GM21723 (cell line): ENCODE measurements around the gene CUX1.

ENCODE experiments used
- ATAC-seq: cut with Tn5 transposase; IDR thresholded peaks from one replicate; pipeline ENCODE4 v1.9.1; 2021; ENCODE audit warnings: mild to moderate bottlenecking, moderate library complexity; ENCODE audit not compliant: unreplicated experiment

CUX1 gene

DNA sequence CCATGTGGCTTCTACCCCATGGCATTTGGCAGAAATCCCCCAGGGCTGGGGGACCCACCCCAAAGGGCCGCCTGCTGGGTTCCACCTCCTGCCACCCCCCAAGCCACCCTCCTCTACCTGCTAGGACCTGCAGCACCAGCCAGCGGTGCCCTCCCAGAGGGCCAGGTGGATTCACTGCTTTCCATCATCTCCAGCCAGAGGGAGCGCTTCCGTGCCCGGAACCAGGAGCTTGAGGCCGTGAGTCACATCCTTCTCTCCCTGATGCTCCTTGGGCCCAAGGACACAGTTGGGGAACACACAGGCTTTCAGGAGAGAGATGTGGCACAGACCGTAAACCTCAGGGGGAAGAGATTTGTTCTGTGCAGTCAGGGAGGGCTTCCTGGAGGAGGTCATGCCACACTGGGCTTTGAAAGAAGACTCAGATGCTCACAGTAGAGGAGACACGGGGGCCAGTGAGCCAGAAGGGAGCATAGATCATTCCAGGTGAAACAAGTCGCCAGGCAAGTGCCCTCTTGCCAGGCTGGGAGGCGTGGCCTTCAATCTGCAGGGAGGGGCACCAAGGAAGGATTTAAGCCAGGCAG is 457.8 kb downstream of the CUX1 start:
- ATAC-seq, result no peak

DNA sequence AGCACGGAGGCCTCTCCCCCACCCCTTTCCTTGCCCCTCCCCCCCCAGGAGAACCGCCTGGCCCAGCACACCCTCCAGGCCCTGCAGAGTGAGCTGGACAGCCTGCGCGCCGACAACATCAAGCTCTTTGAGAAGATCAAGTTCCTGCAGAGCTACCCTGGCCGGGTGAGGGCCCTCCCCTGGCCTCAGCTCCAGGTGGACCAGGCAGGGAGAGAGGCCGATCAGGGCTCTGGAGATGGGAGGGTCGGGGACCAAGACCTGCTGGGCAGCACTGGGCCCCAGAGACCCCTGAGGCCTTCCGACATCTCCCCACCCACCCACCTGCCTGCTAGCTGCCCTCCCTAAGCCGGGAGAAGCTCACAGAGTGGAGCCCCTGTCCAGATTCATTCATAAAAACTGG is 460.5 kb downstream of the CUX1 start:
- no peak for ATAC-seq

DNA sequence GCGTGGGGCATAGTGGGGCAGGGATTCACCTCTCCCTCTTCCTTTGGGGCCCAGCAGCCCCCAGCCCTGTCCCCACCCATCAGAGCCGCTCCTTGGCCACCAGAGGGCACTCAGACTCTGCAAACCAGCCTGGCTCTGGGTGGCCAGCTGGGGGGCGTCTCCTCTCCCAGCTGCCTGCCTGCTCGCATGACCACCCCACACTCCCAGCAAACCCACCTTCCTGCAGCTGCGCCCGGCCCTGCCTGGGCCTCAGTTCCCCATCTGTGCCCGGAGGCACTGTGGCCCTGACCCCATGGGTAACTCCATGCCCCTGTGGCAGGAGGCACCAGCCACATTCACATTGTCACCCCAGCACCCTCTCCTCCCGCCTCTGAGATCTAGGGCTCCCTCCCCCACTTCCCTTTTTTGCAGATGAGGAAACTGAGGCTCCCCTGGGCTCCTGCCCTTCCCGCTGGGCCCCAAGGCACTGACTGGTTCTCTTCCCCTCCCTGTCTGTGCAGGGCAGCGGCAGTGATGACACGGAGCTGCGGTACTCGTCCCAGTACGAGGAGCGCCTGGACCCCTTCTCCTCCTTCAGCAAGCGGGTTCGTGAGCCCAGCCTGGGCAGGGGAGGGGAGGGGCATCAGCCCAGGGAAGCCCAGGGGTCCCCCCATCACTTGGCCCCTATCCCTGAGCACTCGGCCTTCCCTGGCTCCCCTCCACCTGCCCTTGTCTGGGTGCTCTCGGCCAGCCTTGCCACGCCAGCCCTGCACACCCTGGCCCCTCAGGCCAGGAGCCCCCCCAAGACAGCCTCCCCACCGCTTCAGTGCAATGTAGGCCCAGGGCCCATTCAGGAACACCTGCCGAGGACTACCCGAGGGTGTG is 462.3 kb downstream of the CUX1 start:
- peak; percentile 74 for ATAC-seq

DNA sequence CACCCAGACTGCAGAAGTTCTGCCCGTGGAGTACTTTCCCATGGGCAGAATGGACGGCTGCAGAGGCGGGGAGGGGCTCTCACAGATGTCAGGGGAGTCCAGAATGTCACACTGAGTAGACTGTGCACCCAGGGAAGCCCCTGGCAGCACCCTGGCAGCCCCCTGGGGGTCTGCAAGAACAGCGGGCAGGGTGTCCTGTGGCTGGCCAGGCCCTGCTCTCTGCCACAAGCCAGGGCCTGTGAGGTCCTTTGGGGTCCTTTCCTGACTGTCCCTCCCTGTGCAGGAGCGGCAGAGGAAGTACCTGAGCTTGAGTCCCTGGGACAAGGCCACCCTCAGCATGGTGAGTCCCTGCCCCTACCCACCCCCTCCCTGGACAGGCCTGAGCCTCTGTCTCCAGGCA is 463.1 kb downstream of the CUX1 start:
- ATAC-seq, result no peak

DNA sequence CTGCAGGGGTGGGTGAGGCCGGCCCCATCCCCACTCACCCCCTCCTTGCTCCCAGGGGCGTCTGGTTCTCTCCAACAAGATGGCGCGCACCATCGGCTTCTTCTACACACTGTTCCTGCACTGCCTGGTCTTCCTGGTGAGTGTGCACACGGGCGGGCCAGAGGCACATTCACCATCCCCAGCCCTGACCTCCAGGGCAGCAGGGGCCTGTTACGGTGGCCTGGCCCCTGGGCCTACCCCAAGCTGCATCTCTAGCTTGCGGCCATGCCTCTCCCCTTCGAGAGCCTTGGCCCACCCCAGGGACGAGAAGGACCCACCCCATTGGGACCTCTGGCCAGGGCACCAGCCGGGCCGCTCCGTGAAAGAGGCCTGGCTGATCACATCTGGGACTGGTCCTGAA is 464.4 kb downstream of the CUX1 start:
- ATAC-seq, result no peak

DNA sequence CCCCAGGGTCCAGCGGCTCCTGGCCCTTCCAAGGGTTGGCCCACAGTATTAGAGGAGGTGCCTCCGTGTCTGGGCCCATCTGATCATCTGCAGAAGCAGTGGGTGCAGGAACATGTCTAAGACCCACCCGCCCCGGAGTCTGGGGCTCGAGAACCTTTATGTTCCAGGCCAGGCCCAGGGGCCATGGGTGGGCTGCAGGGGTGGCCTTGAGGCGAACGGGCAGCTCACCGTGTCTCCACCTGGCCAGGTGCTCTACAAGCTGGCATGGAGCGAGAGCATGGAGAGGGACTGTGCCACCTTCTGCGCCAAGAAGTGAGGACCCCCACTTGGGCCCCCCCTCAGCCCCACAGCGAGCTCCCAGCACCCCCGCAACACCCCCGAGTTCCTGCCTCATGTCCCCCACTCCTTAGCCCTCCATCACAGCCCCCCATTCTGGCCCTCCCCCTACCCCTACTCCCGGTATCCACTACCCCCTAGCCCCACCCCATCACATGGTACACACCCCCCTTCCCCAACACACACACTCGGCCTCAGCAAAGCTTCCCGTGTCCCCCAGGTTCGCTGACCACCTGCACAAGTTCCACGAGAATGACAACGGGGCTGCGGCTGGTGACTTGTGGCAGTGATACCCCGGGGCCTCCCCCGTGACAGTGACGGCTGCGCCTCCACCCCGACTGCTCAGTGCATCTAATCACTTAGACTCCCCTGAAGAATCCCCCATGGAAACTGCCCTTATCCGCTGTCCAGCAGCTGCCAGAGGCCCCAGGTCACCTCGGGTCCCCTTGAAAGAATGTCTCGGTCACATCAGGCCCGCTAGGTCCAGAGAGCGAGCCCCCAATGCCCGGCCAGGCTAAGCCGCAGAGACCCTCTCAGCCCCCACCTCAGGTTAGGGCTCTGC is 465.3 kb downstream of the CUX1 start:
- no peak for ATAC-seq

DNA sequence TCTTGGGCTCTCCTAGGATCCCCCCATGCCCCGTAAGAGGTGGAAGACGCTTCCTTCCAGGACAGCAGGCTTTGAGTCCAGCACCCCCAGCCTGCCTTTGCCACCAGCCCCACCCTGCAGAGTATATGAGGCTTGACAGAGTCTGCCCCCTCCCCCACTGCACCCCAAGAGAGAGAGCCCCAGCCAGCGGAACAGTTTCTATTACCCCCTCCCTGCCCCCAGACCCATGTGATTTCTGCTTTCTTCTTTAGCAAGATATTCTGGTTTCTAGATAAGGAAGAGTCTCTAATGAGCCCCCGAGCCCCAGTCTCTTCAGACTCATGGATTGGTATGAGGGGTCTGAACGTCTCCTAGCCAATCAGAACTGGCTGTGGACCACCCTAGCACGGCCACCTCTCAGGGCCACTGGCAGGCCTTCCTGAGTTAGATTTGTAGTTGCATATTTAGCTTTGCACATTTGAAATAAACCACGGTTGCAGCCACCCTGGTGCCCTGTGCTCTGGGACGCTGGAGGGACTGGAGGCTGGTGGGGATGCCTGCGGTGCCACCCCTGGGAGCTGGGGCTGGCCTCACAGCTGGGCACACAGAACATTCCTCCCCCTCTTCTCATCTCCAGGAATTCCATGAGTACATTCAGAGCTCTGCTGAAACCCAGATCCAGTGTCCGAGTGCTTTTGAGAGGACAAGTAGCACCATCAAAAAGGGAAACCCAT is 466.2 kb downstream of the CUX1 start:
- ATAC-seq, result no peak

DNA sequence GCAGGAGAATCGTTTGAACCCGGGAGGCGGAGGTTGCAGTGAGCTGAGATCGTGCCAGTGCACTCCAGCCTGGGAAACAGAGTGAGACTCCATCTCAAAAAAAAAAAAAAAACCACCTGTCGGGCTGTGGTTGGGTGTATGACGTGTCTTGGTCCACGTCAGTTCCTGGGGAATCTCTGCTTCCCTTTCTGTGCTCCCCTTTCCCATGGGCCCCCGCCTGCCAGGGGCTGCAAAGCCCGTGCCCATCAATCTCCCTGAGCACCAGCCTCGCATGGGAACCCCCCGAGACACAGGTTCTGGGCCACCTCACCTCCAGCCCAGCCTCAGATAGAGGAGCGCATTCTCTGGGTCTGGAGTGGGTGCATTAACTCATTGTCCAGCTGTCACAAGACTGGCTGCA is 467.0 kb downstream of the CUX1 start:
- ATAC-seq, result no peak

DNA sequence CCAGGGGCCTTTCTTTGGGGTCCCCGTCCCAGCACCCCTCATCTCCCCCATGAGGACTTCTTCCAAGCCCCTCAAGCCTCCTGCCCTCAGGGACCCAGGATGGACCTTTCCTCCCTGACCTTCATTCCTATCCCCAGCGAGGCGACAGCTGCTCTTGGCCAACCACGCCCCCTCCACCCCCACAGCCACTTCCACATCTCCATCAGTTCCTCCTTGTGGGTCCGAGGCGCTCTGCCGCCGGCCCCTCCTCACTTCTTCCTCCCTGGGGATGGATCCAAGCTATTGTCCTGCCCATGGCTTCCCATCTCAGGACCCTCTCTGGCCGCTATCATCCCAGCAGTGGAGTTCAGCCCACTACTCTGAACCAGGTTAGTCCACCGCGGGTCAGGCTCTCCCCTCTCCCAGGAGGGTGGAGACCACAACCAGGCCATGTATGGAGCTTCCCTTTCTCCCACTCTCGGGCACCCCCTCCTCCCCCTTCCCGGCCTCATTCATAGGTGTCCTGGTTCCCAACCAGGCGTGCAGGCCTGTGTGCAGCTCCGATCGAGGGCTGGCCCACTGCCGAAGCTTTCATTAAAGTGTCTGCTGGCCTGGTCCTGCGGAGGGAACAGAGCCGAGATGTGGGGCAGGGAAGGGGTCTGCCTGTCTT is 467.6 kb downstream of the CUX1 start:
- no peak for ATAC-seq

DNA sequence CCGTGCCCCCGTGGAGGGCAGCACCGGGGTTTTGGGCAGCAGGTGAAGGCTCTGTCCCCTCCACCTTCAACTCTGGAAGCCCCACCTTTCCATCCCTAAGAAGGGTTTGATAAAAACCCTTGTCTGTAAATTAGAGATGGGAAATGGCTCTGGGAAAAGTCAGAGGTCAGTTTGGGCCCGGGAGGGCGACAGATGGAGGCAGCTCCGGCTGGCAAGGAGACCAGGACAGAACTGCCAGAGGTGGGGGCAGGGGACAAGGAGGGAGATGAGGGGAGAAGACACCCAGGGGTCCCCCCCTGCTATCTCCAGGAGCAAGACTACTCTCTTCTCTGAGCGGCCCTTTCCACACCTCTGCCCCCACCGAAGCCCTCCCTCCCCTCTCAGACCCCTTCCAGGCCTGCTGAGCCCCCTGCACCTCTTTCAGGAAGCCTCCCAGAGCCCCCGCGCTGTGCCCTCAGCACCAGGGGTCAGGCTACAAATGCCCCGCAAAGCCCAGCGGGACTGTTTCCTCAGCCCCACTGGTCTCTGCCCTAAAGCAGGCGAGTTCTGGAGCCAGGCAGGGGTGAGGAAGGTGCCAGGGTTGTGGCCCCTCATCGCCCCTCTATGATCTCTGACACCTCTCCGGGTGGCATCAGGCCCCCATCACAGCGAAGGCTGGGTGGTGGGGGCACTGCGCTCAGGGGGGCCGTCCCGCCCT is 468.3 kb downstream of the CUX1 start:
- ATAC-seq, result peak; percentile 0

DNA sequence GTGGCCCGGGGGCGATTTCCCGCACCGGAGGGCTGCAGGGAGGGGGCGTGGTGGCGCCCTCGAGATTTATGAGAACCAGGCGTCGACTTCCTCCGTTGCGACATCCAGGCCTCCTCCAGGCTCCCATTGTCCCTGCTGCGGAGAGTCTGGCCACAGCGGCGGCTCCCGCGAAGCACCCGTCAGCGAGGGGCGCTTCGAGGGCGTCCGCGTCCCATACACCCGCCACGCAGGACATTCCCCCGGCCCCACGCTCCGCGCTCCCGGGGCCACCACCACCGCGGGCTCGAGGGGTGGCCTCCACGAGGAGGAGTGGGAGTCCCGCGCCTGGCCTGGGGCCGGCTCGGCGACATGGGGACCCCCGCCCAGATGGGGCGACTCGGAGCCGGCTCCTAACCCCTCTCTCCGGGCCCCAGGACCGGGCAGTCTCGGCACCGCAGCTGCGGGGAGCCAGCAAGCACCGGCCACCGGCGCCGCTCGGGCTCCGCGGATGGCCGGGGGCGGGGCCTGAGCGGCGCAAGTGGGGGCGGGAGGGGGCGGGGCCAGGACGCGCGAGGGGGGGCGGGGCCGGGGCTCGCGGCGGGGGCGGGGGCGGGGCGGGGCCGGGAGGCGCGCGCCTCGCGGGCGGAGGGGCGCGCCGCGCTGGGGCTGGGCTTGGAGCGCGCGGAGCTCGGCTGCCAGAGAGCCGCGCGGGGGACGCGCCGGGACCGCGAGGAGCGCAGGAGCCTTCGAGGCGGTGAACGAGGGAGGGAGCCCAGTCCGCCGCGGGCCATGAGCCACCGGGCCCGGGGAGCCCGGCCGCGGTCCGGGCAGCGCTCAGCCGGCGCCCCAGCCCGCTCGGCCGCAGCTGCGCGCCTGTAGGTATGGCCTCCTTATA is 469.0 kb downstream of the CUX1 start, which contains the start of gene SH2B2:
SH2B2 (plus strand) TSS at position 632 of the 874 bp plus-strand sequence. CDS start 13,683 bp downstream, outside the sequence.
- peak; percentile 22 for ATAC-seq

DNA sequence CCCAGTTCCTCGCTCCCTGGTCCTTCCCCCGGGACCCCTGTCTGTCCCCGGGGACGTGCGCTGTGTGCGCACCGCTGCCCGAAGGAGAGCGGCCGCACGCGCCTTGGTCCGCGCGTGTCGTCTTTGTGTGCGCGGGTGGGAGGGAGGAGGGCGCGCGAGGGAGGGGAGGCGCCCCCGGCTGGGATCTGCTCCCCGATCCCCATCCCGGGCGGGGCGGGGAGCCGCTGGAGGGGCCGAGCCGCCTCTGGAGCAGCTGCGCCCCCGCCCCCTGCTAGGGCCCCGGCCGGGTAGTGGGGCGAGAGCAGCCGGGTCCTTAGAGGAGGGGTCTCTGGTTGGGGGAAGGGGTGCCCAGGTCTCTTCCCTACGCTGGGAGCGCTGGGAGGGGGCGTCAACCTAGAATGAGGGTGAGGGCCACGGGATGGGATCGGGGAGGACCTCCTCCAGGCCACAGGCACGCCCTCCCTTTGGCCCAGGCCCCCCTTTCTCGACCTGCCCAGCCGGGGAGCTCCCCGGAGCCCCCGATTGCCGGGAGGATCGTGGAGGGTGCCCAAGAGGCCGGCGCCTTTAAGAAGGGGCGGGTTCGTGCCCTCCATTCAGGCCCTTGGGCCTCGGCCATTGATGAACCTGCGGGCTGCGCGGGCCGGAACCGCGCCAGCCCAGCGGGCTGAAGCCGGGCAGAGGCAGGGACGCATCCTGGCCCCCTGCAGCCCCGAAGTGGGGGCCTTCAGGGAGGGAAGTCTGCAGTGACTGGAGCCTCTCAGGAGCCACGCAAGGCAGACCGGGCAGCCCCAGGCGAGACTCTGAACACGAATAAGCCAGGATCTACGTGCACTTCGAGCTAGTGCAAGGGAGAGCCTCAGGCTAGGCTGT is 469.9 kb downstream of the CUX1 start:
- peak; percentile 17 for ATAC-seq

DNA sequence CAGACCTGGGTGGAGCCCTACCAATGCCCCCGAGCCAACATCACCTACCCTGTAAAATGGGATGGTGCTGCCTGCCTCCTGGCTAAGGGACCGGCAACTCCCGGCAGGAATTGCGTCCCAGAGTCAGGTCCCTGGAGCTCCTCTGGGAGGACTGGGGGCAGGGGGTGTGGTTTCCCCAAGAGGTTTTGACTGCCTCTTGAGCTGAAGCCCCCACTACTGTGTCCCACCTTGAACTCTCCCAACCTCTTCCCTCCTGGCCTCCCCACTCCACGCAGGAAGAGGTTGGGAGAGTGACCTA is 470.5 kb downstream of the CUX1 start:
- no peak for ATAC-seq

DNA sequence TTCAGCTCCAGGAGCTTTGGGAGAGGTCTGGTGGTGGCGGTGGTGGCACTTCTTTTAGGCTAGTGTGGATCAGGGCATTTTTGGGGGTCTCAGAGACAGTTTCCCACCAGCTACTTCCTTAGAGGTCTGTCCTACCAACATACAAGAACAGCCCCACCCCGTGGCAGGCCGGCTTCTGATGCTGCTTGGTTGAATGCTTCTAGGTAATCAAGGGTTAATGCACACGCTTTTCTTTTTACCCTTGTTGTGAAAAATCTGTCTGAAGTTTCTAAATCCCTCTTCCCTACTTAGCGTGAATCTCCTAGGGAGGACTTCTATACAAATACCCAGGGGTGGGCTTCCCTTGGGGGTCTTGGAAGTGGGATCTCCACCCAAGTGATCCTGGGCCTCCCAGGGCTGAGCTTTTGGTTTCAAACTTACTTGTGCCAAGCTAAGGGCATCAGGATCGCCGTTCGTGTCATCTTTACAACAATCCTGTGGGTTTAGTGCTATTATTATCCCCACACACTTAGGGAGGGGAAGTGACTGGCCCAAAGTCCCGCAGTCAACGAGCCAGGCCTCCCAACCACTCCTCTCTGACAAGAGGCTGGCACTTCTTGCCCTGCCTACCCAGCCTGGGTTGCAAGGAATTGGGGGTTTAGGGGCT is 471.0 kb downstream of the CUX1 start:
- ATAC-seq, result no peak

DNA sequence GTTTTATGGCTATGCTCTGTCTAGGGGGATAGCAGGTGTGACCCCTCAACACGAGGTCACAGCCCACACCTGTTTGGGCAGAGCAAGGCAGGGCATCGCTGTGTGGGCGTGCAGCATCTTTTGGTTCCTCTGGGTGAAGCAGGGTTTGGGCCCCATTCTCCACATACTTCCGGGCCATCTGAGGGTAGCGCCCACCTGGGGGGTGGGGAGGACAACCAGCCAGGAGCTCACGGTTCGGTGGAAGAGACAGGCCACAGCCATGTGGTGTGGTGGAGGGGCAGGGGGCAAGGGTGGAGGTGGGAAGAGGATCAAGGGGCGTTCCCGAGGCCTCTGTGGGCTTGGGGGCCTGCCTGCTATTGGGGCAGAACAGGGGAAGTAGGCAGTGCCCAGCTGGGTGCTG is 471.6 kb downstream of the CUX1 start:
- no peak for ATAC-seq

DNA sequence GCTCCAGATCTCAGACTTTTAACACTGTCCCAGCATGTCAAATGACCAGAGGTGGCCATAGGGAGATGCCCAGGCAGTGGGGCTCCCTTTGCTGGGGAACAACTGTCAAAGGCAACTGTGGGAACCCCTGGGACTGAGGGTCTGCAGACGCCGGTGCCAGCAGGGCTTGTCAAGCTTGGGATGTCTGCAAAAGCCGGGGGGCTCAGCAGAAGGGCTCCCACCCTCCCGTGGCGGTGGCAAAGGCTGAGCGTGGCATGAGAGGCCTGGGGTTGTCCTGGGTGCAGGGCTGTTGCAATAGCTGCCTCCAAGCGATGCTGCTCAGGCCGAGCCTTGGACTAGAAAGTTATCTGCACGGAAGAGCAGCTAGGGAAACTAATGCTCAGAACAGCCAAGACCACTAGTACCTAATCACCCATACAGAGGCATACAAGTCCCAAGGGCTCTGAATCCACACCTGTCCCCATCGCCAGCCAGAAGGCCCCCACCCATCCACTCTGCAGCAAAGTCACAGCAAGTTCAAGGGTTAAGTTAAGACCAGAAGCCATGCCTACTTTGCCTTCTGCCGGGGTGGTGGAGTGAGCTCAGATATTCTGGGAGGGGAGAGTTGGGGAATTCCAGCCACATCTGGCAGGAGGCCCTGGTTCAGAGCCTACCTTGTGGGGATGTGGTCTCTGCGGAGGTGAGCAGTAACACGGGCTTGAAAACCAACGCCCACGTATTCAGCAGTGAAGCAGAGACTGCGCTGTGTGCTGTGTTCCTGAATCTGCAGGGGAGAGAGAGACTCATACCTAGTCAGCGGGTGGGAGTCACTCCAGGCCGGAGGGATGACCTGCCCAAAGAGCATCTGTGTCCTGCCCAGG is 473.9 kb downstream of the CUX1 start:
- ATAC-seq, result peak; percentile 45

DNA sequence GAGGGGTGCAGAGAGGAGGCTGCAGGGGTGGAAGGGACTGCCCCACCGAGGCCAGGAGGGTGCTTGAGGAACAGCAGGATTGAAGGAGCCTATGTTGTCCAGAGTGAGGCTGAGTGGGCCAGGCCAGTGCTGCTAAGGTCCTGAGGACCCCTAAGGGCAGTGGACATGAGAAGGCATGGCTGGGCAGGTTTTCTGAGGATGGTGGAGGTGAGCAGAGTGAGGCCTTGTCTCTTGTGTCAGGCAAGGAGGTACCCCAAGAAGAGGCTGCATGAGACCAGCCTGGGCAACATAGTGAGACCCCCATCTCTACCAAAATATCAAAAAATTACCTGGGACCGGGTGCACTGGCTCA is 474.5 kb downstream of the CUX1 start:
- no peak for ATAC-seq
